Gastrocnemius medialis (tissue), 4 donors: ENCODE results near the gene SCAP. TPM values are rescaled to one million over a fixed set of nuclear protein-coding genes. Genes with fewer than 3 reads are reported as not detected.

Experiments
- ATAC-seq, 2 donors: fragments of 150-250 bp; one replicate each; pipeline ENCODE4 v1.9.1; 2016
- DNase-seq, 2 donors: peaks; one replicate each; pipeline ENCODE4 v3.0.0-alpha.2; 2019
- H3K27ac ChIP-seq, 4 donors: fragments of 200-600 bp; sonication (generic); 1 replicate in 1 of 4; 2 replicates in 3 of 4; pipeline ENCODE4 v1.5.1; 2016 to 2018; ENCODE audit warnings: mild to moderate bottlenecking in 2 of 4, moderate library complexity in 1 of 4
- H3K27me3 ChIP-seq, 3 donors: fragments of 200-600 bp; sonication (generic) in 2 of 3; 1 replicate in 1 of 3; 2 replicates in 2 of 3; pipeline versions ENCODE4 v1.5.1 to v1.6.0; 2016 to 2019; ENCODE audit warnings: mild to moderate bottlenecking in 1 of 3, moderate library complexity in 1 of 3
- H3K36me3 ChIP-seq, 2 donors: fragments of 200-600 bp; sonication (generic) in 1 of 2; one replicate each; pipeline ENCODE4 v1.5.1; 2017 to 2018
- H3K4me1 ChIP-seq, 2 donors: fragments of 200-600 bp; sonication (generic) in 1 of 2; one replicate each; pipeline ENCODE4 v1.5.1; 2016 to 2017; ENCODE audit warnings: mild to moderate bottlenecking in 2 of 2
- H3K4me3 ChIP-seq, 4 donors: fragments of 200-600 bp; sonication (generic) in 3 of 4; 1 replicate in 1 of 4; 2 replicates in 3 of 4; pipeline ENCODE4 v1.5.1; 2016 to 2019; ENCODE audit warnings: mild to moderate bottlenecking in 2 of 4
- H3K9me3 ChIP-seq, 3 donors: fragments of 200-600 bp; sonication (generic) in 2 of 3; 1 replicate in 1 of 3; 2 replicates in 2 of 3; pipeline ENCODE4 v1.5.1; 2016 to 2019
- POLR2A ChIP-seq, 2 donors: fragments of 450-650 bp; IDR thresholded peaks; one replicate each; pipeline ENCODE4 v1.6.1; 2017; ENCODE audit warnings: antibody characterized with exemption in 2 of 2, mild to moderate bottlenecking in 2 of 2, moderate library complexity in 2 of 2
- in situ Hi-C, 4 donors: fragments of 200-750 bp; cut with MboI; loops; one replicate each; pipeline versions ENCODE4 v1.15.0 to v1.8.0; 2017; ENCODE audit warnings: low sequenced_read_pairs in 4 of 4
- intact Hi-C: fragments of 100-400 bp; cut with DNase I; formaldehyde crosslinking; loops from one replicate; pipeline ENCODE4 v1.15.1; 2023; ENCODE audit warnings: low total_unique reads
- total RNA-seq, 4 donors: library from RNA; depleted of rRNA; stranded (reverse); fragments of >200 nt; gene quantifications; one replicate each; pipeline versions ENCODE4 v1.1.0 to v1.2.3, GENCODE V29; 2016
- TF ChIP-seq, protein P1 (sequence below), 5 experiments: fragments of 450-650 bp in 3 of 5; fragments of 200-600 bp in 2 of 5; sonication (generic) in 2 of 5; IDR thresholded peaks in 4 of 5; conservative IDR thresholded peaks in 1 of 5; 1 replicate in 4 of 5; 2 replicates in 1 of 5; pipeline ENCODE4 v1.5.1; 2016 to 2019; ENCODE audit warnings: antibody characterized with exemption in 5 of 5, mild to moderate bottlenecking in 3 of 5, moderate library complexity in 3 of 5

Gene SCAP
- total RNA-seq, 4 donors from 2014 or later = 38.2 to 48.1 (median 42.8) TPM

DNA sequence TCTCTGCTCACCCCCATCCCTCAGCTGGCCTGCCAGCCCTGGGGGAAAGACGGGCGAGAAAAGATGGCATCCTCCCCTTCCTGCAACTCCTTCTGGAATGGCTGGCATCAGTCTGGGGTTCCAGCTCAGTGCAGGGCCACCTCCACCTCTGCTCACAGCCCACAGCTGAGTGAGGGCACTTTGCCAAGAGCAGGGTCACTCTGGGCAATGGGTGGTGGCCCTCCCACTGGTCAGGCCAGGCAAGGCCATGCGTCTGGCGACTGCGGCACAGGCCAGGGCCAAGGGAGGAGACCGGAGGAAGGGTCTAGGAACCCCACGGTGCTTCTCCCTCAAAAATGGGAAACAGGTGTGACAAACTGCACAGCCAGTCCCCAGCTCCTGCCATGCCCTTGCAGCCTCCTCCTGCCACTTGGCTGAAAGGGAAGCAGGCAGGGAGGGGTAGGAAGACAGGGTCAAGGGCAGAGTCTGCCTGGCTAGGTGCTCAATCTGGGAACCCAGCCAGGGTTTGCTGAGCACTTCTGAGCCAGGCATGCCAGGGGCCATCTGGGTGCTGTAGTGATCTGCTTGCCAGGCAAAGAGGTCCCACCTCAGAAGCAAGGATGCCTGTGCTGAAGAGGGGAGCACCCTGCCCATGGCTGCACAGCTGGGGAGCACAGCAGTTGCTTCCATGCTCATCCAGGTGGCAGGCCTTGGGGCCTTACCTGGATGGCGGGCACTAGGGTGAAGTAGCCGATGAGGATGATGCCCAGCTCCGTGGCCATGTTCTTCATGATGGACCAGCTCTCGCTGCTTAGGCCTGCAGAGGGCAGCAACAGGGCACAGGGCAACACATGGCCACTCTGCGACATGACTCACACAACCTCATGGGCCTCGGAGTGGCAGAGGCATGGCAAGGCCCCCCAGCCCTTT is 53.7 kb downstream of the SCAP start:
- Histone ChIP-seq H3K4me3 (no peak overlapping the region), H3K27me3 (no peaks in the 10 kb centered on the region), H3K36me3 (peaks cover 0 to 68% of the 10 kb centered on the region in 2 donors), H3K27ac (peak overlapping the region; percentile 41 to 78 (median 62)), H3K9me3 (no peaks in the 10 kb centered on the region), H3K4me1 (peaks cover 10% of the 10 kb centered on the region in 2 donors)
- DNase-seq = peak in 1 of 2 donors; percentile 63
- ATAC-seq = peak; percentile 43 to 54
- TF ChIP-seq POLR2A (IDR thresholded peaks at IDR 0.05) = no peak
- TF ChIP-seq, protein P1, sequence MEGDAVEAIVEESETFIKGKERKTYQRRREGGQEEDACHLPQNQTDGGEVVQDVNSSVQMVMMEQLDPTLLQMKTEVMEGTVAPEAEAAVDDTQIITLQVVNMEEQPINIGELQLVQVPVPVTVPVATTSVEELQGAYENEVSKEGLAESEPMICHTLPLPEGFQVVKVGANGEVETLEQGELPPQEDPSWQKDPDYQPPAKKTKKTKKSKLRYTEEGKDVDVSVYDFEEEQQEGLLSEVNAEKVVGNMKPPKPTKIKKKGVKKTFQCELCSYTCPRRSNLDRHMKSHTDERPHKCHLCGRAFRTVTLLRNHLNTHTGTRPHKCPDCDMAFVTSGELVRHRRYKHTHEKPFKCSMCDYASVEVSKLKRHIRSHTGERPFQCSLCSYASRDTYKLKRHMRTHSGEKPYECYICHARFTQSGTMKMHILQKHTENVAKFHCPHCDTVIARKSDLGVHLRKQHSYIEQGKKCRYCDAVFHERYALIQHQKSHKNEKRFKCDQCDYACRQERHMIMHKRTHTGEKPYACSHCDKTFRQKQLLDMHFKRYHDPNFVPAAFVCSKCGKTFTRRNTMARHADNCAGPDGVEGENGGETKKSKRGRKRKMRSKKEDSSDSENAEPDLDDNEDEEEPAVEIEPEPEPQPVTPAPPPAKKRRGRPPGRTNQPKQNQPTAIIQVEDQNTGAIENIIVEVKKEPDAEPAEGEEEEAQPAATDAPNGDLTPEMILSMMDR (IDR thresholded peaks at IDR 0.05 in 4 of 5, conservative IDR thresholded peaks at IDR 0.05 in 1 of 5) = peak; percentile 22 to 51 (median 34)
- in situ Hi-C loops = loop anchor here (5.0 to 10.0 kb wide), 3 partner anchors 50 to 55 kb away; partner anchors contain the start of gene SCAP (in 2 of the 4)
- intact Hi-C loops = loop anchor here (1.0 kb wide), 2 partner anchors 54 to 367 kb away; no protein-coding TSS in a partner anchor

DNA sequence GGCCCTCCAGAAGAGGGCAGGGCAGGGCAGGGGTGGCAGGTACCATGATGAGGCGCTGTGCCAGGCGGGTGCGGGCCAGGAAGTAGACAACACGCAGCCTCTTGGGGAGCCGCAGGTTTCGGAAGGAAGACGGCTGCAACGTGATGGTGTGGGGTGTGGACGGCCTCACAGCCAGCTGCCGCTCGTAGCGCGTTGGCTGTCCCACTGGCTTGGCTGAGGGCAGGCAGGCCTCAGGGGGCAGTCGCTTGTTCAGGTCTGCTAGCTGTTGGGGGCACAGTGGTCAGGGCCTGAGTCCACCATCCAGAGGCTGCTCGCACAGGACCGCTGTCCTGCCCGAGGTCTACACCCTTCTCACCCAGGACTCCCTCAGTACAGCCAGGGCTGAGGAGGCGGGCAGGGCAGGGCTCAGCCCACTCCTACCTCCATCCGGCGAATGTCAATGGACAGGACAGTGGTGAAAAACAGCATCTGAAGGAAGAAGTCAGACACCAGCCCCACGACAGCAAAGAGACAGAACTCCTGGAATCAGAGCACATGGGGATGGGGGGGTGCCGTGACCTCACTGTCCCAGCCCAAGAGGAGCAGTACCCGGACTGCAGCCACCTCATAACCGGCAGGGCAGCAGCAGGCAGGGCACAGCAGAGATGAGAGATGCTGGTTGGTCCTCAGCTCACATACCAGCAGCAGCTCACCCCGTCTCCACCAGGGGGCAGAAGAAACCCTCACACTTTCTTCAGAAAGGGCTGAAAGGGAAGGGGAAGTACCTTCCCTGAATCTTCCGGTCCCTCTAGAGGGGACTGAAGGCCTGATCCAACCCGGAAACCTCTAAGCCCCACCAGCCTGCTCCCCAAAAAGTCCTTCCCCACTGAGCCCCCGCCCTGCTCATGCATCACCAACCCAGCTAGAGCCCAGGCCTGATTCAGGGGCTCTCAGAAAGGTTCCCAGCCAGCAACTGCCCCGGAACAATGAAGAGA is 54.9 kb downstream of the SCAP start:
- ATAC-seq = peak; percentile 79 to 87
- Histone ChIP-seq H3K4me3 (no peak overlapping the region), H3K36me3 (peaks cover 0 to 66% of the 10 kb centered on the region in 2 donors), H3K4me1 (peaks cover 10% of the 10 kb centered on the region in 2 donors), H3K27ac (peak overlapping the region; percentile 41 to 78 (median 62)), H3K9me3 (no peaks in the 10 kb centered on the region), H3K27me3 (no peaks in the 10 kb centered on the region)
- TF ChIP-seq, protein P1 (IDR thresholded peaks at IDR 0.05 in 4 of 5, conservative IDR thresholded peaks at IDR 0.05 in 1 of 5) = peak; percentile 86 to 94 (median 91)
- no peak for TF ChIP-seq POLR2A (IDR thresholded peaks at IDR 0.05)
- intact Hi-C loops (loop anchor here (1.0 kb wide), 2 partner anchors 56 to 369 kb away; no protein-coding TSS in a partner anchor), in situ Hi-C loops (loop anchor here (5.0 to 10.0 kb wide), 3 partner anchors 52 to 57 kb away; partner anchors contain the start of gene SCAP (in 2 of the 4))
- DNase-seq = peak; percentile 58 to 83

DNA sequence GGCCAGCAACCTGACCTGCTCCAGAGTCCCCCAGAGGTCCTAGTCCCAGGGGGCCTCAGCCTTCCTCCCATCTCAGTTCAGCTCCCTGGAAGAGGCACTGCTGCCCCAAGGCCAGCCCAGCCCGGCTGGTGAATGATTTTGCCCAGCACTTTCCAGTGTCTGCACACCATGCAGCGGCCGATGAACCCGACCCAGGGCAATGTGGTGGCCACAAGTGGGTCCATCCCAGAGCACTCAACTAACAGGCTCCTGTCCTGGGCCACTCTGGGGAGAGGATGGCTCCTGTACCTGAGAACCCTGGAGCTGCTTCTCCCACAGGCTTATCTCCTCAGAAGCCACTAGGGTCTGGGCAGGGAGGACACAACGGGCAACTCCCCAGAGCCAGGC is 55.7 kb downstream of the SCAP start:
- no peak overlapping the region for H3K27ac ChIP-seq
- no peaks in the 10 kb centered on the region for H3K9me3 ChIP-seq
- H3K27me3 ChIP-seq = no peaks in the 10 kb centered on the region
- TF ChIP-seq POLR2A (IDR thresholded peaks at IDR 0.05) = no peak
- TF ChIP-seq, protein P1 (IDR thresholded peaks at IDR 0.05 in 4 of 5, conservative IDR thresholded peaks at IDR 0.05 in 1 of 5) = no peak
- in situ Hi-C loops (loop anchor here (5.0 to 10.0 kb wide), 3 partner anchors 52 to 57 kb away; partner anchors contain the start of gene SCAP (in 2 of the 4)), intact Hi-C loops (no loop called here)
- peaks cover 10% of the 10 kb centered on the region in 2 donors for H3K4me1 ChIP-seq
- DNase-seq (no peak), ATAC-seq (no peak)
- H3K36me3 ChIP-seq = peaks cover 0 to 58% of the 10 kb centered on the region in 2 donors
- no peak overlapping the region for H3K4me3 ChIP-seq
